DMS 273 treated with DMSO at 0.1 percent for 48 hours (cell line): Measurements from ENCODE around the gene REM2.

Experiments
- DNase-seq: peaks from one replicate; lab custom pipeline; 2025; lab: John Stamatoyannopoulos, UW

The REM2 gene

DNA sequence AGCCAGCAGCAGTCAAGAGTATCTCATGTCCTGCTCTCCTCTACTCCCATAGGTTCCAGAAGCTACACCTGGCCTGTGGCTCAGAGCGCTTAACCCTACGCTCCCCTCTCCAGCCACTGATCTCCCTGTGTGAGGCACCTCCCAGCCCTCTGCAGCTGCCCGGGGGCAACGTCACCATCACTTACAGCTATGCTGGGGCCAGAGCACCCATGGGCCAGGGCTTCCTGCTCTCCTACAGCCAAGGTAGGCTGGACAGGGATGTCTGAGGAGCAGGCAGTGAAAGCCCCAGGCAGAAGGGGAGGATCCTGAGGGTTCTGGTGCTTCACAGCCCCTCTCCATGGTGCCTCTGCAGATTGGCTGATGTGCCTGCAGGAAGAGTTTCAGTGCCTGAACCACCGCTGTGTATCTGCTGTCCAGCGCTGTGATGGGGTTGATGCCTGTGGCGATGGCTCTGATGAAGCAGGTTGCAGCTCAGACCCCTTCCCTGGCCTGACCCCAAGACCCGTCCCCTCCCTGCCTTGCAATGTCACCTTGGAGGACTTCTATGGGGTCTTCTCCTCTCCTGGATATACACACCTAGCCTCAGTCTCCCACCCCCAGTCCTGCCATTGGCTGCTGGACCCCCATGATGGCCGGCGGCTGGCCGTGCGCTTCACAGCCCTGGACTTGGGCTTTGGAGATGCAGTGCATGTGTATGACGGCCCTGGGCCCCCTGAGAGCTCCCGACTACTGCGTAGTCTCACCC, 7.8 kb upstream of the REM2 start:
- DNase-seq = no peak

DNA sequence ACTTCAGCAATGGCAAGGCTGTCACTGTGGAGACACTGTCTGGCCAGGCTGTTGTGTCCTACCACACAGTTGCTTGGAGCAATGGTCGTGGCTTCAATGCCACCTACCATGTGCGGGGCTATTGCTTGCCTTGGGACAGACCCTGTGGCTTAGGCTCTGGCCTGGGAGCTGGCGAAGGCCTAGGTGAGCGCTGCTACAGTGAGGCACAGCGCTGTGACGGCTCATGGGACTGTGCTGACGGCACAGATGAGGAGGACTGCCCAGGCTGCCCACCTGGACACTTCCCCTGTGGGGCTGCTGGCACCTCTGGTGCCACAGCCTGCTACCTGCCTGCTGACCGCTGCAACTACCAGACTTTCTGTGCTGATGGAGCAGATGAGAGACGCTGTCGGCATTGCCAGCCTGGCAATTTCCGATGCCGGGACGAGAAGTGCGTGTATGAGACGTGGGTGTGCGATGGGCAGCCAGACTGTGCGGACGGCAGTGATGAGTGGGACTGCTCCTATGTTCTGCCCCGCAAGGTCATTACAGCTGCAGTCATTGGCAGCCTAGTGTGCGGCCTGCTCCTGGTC, 7.2 kb upstream of the REM2 start:
- no peak for DNase-seq

DNA sequence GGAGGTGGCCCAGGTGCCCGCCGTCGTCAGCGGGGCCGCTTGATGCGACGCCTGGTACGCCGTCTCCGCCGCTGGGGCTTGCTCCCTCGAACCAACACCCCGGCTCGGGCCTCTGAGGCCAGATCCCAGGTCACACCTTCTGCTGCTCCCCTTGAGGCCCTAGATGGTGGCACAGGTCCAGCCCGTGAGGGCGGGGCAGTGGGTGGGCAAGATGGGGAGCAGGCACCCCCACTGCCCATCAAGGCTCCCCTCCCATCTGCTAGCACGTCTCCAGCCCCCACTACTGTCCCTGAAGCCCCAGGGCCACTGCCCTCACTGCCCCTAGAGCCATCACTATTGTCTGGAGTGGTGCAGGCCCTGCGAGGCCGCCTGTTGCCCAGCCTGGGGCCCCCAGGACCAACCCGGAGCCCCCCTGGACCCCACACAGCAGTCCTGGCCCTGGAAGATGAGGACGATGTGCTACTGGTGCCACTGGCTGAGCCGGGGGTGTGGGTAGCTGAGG, 6.0 kb upstream of the REM2 start:
- DNase-seq = no peak

DNA sequence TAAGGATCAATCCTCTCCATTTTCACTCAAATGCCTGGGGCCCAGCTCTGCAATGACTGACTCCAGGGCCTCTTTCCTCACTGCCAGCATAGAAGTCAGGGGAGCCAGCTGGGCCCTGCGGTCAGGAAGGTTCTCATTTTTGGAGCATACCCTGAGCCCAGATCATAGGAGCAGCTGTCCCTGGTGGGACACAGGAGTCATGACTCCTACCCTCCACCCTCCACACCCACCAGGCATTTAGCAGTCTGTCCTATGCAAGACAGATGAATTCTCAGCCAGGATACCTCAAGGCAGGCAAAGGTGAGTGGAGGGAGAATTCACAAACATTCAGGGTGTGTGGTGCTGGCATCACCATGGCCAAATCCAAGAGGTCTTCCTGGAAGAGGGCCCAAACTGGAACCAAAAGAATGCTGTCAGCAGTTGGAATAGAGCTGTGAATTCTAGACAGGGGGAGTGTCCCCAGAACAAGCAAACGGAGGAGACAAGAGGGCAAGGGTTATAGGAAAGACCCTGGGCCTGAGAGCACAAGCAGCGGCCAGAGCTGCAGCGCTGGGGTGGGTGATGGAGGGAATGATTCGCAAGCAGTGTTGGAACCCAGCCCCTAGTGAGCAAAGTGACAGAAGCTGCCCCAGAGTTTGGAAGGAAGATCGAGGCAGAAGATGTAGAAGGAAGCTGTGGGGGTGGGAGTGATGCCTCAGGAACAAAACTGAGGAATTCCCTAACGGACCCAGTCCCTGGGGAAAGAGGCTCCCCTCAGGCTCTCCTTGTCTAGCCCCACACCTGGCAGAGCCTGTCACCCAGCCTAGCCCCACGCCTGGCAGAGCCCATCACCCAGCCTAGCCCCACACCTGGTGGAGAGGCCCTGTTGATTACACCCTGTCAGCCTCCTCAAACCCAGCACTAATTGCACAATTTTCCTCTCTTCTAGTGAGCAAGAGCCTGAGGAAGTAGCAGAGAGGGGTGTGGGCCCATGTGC, 4.5 kb upstream of the REM2 start:
- no peak for DNase-seq

DNA sequence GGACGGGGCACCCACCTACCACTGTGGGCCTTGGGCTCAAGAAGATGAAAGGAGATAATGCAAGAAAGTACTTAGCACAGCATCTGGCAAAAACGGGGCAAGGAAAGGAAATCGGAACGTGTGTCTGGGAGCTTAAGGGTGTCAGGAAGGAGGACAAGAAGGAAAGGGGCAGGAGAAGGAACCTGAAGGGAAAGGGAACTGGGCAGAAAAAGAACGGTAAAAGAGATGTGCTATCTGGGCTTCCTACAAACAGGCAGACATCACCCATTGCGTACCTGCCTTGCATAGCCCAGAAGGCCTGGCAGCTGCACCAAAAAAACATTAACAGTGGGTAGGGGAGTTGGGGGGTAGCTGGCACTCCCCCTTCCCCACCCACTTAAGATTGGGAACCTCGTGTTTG, 958 bp upstream of the REM2 start:
- no peak for DNase-seq

DNA sequence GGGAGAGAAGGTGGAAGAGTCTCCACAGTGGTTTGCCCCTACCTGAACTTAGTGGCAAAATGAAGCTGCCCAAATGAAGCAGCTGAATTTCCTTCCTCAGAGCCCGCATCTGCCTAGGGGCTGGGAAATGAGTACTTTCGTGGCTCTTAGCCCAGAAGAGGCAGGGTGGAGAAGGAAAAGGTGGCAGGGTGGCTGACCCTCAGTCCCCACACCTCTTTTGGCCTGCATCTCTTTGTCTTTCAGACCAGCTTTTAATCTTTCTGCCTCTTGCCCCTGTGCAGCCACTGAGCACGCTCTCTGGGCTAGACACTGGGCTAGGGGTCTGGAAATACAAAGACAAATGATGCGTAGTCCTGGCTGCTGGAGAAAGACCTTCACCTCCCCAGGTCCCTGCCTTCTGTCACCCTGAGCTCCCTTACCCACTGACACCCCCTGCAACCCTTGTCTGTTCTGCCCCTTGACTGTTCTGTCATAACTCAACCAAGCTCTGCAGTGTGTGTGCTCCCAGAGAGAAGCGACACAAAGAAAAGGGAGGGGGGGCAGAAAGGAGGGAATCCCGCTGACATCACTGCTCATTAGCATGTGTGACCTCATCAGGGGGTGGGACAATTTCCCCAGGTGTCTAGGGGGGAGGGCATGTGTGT, 371 bp upstream of the REM2 start:
- DNase-seq = no peak

DNA sequence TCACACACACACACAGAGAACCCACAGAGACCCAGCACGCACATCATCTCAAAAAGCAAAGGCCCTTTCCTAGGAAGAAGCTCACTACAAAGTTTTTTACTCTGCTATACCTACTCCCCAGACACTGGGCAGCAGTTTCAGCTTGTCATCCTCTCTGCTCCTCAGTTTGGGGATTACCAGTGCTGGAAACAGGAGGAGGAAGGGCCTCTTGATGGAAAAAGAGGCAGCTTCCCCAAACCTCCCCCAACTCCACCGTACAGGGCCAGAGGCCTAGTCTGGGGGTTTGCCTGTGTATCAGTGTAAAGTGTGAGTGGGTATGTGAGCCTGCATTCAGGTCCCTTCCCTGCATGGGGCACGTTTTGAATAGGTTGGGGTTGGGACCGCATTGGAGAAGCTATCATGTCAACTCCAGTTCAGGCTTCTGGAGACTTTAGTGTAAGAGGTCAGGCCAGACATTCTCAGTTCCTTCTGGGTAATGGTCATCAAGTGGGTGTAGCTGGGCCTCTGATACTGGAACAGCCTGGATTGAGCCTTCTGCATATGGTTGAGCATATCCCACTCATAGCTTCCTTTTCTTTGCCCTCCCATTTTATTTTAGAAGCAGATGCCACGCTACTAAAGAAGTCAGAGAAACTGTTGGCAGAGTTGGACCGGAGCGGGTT, 1.2 kb downstream of the REM2 start:
- DNase-seq = no peak

DNA sequence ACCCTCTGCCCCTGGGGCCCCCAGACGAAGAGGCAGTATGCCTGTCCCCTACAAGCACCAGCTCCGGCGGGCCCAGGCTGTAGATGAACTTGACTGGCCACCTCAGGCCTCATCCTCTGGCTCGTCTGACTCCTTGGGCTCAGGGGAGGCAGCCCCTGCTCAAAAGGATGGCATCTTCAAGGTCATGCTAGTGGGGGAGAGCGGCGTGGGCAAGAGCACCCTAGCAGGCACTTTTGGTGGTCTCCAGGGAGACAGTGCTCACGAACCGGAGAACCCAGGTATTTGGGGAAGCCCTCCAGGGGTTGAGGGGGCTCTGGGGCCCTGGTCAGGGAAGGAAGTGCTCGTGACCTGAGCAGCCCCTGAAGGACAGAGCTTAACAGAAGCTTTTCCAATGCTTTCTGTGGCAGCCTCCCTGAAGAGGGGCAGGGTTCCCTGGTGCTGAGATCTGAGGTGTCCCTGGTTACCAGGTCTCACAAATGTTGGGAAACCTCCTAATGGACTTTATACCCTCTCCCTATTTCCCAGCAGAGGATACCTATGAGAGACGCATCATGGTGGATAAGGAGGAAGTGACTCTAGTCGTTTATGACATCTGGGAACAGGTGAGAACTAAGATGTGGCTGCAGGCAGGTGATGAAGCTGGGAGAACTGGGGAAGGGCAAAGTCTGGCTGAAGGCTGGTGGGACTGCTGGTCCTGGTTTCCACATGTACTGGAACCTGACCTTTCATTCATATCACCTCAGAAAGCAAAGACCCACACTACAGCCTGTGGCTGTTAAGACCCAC, 1.9 kb downstream of the REM2 start:
- no peak for DNase-seq

DNA sequence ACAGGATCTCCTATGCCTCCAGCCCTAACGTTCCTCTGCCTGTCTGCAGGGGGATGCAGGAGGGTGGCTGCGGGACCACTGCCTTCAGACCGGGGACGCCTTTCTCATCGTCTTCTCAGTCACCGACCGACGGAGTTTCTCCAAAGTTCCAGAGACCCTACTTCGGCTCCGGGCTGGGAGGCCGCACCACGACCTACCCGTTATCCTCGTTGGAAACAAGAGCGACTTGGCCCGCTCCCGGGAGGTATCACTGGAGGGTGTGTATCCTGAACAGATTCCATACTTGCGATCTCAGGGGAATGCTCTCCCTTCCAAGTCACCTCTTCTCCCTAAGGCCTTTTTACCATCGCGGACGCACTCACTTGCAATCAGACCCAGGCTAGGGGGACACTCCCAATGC, 3.0 kb downstream of the REM2 start:
- no peak for DNase-seq

DNA sequence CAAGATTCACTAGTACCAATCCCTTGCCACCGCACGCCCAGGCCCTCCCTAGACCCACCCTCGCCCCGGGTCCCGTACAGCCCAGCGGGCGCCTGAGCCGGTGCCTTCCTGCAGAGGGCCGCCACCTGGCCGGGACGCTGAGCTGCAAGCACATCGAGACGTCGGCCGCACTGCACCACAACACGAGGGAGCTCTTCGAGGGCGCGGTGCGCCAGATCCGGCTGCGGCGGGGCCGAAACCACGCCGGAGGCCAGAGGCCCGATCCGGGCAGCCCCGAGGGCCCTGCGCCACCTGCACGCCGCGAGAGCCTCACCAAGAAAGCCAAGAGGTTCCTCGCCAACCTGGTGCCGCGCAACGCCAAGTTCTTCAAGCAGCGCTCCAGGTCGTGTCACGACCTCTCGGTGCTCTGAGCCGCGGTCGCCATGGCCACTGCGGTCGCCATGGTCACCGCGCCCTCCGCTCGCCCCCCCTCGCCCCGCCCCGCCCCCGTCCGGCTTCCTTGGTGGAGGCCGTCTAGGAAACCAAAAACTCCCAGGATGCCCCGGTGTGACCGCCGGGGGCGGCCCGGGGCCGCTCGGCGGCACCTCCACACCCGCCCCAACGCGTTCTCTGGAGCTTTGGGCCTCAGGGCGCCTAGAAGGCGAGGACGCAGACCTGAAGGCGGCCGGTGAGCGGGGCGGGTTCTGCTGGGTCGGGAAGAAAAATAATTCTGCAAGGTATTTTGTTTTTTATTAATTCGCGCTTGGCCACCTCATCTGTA, 3.7 kb downstream of the REM2 start:
- DNase-seq = no peak

DNA sequence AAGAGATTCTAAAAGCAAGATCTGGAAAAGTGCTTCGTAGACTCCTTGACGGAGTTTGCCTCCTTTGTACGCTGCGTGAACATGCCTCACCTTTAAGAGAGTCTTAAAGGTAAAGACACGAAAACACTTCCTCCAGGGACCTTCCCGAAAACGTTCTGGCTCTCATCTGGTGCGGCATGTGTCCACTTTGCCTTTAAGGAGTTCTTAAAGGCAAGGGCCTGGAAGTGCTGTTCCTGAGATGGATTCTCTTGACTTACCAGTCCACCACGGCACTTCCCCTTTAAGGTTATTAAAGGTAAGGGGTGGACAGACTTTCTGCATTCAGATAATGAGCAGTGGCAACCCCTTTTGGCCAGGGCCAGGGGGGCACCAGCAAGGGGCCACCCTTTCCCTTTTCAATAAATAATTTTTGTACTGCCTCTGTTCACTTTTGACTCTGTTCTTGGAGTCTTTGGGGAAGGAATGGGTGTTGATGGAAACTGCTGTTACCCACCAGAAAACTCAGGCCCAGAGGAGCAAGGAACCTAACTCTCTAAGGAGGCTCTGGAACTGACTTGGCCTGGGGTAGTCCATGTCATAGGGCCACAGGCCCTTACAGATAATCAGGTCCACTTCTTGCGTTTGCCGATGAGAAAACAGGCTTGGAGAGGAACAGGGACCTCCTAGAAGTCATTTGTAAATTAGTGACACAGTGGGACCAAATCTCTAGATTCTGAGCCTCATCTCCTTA, 4.4 kb downstream of the REM2 start:
- DNase-seq = peak; percentile 43

DNA sequence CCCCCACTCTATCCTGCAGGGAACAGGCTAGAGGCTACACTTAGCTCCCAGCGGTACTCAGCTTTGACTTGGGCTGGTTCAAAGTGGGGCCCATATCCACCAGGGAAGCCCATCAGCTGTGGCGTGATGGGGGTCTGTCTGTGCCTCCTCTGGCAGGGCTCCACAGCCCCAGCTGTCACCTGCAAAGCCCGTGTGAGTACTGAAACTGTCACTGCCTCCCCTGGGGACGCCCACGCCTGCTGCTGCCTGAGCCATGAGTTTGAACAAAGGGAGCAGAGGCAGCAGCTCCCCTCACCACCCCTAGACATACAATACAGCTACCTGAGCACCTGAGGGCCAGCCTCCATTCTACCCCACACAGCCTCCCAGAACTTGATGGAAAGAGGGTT, 5.0 kb downstream of the REM2 start:
- no peak for DNase-seq

DNA sequence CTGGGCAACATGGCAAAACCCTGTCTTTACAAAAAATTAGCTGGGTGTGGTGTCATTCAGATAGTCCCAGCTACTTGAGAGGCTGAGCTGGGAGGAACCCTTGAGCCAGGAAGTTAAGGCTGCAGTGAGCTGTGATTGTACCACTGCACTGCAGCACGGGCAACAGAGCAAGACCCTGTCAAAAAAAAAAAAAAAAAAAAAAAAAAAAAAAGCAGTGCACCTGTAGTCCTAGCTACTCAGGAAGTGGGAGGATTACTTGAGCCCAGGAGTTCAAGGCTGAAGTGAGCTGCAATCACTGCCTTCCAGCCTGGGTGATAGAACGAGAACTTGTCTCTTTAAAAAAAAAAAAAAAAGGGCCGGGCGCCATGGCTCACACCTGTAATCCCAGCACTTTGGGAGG, 5.6 kb downstream of the REM2 start:
- no peak for DNase-seq

DNA sequence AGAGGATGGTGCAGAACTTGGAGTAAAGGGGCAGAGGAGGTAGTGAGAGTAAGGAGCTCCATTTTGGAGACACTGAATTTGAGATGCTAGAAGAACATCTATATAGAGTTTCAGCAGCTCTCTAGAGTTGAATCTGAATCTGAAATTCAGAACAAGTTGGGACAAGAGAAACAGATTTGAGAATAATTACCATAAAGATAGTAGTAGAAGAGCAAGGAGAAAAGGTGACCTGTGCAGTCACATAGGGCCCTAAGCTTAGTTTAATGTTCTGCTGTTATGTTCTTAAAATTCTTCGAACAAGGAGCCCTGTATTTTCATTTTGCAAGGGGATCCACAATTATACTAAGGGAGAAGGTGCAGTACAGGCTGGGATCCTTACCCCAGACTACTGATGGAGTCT, 7.4 kb downstream of the REM2 start:
- peak; percentile 22 for DNase-seq

DNA sequence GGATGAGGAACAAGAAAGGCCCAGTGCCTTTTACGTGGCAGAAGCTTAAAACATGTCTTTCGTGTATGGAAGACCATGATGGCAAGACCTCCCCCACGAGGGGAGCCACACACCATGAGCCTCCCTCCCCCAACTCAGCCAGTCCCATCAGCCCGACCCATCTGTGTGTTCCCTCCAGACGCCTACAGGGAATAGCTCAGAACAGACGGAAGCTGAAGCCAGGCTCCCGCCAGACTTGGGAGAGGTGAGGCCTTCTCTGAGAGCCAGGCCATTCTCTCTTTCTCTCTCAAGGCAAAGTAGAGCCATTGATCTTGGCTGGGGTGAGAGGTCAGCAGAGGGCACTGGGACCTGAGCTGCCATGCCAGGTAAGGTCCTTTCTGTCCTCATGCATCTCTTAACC, 9.5 kb downstream of the REM2 start:
- no peak for DNase-seq

DNA sequence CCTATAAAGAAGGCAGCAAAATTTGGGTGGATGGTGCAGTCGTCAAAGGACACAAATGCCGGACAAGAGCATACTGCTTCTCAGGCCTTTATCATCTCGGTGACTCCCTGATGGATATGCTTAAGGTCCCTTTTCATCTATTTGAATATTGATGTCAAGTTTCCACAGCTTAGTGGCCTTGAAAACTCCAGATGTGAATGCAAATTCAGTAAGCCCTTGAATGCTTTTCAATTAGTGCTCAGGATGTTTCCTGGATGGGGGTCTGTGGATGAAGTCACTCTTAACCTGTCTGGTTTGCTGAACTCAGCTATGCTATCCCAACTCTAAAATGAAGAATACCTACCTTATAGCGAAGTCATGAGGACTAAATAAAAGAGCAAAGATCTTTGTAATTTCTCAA, 10.7 kb downstream of the REM2 start:
- no peak for DNase-seq

DNA sequence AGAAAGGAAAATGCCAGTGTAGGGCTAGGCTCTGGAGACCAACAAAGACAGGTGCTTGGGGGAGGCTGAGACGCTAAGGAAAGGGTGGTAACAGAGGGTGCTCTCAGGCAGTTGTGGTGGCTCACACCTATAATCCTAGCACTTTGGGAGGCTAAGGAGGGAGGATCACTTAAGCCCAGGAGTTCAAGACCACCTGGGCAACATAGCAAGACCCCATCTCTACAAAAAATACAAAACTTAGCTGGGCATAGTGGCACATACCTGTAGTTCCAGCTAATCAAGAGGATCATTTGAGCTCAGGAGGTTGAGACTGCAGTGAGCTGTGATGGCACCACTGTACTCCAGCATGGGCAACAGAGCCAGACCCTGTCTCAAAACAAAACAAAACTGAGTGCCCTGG, 12.4 kb downstream of the REM2 start:
- no peak for DNase-seq

DNA sequence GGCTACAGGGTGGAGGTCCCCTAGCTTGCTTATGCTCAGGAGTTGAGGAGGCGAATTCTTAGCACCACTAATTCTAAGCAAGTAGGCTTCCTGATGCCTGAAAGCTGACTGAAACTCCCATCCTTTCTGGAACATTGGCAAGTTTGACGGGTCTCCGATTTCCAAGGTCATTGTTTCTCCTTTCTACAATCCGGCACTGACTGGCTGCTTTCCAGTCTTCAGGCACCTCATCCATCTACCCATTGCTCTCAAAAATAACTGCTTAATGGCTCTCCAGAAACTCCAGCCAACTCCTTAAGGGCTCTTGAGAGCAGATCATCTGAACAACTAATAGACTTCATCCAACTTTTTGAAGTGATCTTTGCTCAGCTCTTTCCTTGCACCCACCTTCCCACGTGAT, 13.3 kb downstream of the REM2 start:
- DNase-seq = no peak

DNA sequence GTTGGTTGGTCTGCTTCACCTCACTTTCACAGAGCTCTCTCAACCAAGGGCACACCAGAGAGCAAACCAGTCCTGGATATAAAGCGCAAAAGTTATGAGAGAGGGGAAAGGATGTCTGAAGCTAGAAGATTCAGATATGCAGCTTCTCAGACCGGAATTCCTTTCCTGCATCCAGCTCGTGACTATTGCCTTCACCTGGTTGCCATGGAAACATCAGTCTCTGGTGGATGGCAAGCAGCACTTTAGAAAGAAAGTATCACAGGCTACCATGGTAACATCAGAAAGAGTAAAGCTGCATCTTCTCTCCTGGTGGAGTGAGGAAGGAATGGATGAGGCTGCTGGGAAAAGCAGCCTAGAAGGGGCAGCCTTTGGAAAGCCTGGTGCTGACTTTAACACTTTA, 13.7 kb downstream of the REM2 start:
- DNase-seq = no peak

DNA sequence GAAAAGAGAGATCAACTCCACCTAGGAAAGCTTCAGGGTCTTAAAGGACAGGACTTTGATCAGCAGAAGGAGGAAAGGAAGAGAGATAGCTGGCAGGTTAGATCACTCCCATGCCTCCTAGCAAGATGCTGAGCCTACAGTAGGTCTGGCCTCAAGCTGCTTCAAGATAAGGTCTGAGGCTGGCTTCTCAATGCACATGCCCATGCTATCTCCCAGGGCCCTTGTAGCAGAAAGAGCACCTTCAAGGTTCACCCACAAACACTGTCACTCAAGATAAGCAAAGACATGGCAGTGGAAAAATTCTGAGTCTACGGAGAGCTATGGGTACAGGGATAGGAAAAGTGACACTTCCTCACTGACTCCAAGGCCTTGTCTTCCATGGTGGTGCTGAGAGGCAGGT, 14.3 kb downstream of the REM2 start:
- DNase-seq = no peak
